ENCODE measurements around the gene TNFAIP8L3.

DNA sequence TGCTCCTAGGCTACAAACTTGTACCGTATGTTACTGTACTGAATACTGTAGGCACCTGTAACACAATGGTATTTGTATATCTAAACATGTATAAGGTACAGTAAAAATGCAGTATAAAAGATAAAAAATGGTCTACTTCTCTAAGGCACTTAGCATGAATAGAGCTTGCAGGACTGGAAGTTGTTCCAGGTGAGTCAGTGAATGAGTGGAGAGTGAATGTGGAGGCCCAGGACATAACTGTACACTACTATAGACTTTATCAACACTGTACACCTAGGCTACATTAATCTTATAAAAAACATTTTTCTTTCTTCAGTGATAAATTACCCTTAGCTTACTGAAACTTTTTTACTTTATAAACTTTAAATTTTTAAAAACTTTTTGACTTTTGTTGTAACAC lies 12.5 kb downstream of the TNFAIP8L3 start:
- TF ChIP-seq, protein P1, sequence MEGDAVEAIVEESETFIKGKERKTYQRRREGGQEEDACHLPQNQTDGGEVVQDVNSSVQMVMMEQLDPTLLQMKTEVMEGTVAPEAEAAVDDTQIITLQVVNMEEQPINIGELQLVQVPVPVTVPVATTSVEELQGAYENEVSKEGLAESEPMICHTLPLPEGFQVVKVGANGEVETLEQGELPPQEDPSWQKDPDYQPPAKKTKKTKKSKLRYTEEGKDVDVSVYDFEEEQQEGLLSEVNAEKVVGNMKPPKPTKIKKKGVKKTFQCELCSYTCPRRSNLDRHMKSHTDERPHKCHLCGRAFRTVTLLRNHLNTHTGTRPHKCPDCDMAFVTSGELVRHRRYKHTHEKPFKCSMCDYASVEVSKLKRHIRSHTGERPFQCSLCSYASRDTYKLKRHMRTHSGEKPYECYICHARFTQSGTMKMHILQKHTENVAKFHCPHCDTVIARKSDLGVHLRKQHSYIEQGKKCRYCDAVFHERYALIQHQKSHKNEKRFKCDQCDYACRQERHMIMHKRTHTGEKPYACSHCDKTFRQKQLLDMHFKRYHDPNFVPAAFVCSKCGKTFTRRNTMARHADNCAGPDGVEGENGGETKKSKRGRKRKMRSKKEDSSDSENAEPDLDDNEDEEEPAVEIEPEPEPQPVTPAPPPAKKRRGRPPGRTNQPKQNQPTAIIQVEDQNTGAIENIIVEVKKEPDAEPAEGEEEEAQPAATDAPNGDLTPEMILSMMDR (IDR thresholded peaks at IDR 0.05 in 8 of 11, conservative IDR thresholded peaks at IDR 0.05 in 3 of 11): no peak
- no peak for TF ChIP-seq POLR2A (IDR thresholded peaks at IDR 0.05)
